Activated CD4-positive, alpha-beta memory T cell treated with anti-CD3 and anti-CD28 coated beads for 36 hours (primary cell): Measurements from ENCODE around the gene GPR180. TPM values are rescaled to one million over a fixed set of nuclear protein-coding genes. Genes with fewer than 3 reads are reported as not detected.

Experiments used
- CTCF ChIA-PET: fragments of 350-600 bp; sonication (Branson Sonifier 250); formaldehyde crosslinking; loops from one replicate; lab custom pipeline; 2021; ENCODE audit warnings: antibody characterized with exemption, inconsistent platforms; lab: Charles Lee
- POLR2A ChIA-PET: fragments of 350-600 bp; sonication (Branson Sonifier 250); formaldehyde crosslinking; loops from one replicate; lab custom pipeline; 2021; ENCODE audit warnings: antibody characterized with exemption; lab: Charles Lee
- DNase-seq: peaks from one replicate; pipeline ENCODE4 v3.0.0-alpha.2; 2020
- H3K27ac Mint-ChIP-seq: one replicate; pipeline ENCODE4 v1.8.0; 2021; ENCODE audit warnings: mixed read lengths
- H3K27me3 Mint-ChIP-seq: one replicate; pipeline ENCODE4 v1.8.0; 2021; ENCODE audit warnings: mixed read lengths
- H3K36me3 Mint-ChIP-seq: one replicate; pipeline ENCODE4 v1.8.0; 2021; ENCODE audit warnings: mixed read lengths
- H3K4me1 Mint-ChIP-seq: one replicate; pipeline ENCODE4 v1.8.0; 2021; ENCODE audit warnings: low read depth, mixed read lengths
- H3K4me3 Mint-ChIP-seq: one replicate; pipeline ENCODE4 v1.8.0; 2021; ENCODE audit warnings: mild to moderate bottlenecking, mixed read lengths
- H3K9me3 Mint-ChIP-seq: one replicate; pipeline ENCODE4 v1.8.0; 2021; ENCODE audit warnings: mixed read lengths
- intact Hi-C: fragments of 100-400 bp; cut with micrococcal nuclease; formaldehyde crosslinking; loops from one replicate; pipeline ENCODE4 v1.15.1; 2023
- total RNA-seq, 2 experiments: library from RNA; stranded (reverse); gene quantifications; one replicate each; pipeline ENCODE4 v1.2.3, GENCODE V29; 2021

The GPR180 gene
- total RNA-seq, 2 experiments from 2014 or later = 9.1 to 9.7 TPM

DNA sequence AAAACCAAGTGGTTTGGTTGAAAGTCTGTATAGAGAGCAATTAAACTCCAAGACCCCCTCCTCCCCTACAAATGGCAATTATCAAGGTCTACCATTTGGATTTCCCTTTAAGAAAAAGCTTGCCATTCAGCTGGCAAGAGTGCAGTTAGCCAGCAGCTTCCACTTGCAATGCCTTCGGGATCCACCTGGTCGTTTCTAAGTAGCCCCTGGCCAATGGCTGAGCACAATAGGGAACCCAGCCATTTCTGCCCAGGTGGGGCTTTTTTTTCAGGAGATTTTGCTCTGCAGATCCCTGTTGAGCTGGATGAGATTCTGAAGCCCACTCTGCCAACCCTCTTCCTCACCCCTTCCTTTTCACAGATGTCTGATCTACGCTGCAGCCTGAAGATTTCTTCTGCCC is 32.0 kb upstream of the GPR180 start:
- H3K27ac Mint-ChIP-seq = no peak overlapping the region
- no peaks in the 10 kb centered on the region for H3K4me1 Mint-ChIP-seq
- no peaks in the 10 kb centered on the region for H3K27me3 Mint-ChIP-seq
- H3K9me3 Mint-ChIP-seq = no peaks in the 10 kb centered on the region
- ChIA-PET POLR2A (no interaction called here), CTCF (interaction anchor here (1.6 kb wide), 1 partner anchor 48 kb away, joined by 3 read pairs; no protein-coding TSS in a partner anchor)
- H3K4me3 Mint-ChIP-seq = no peak overlapping the region
- intact Hi-C loops = no loop called here
- peaks cover 47% of the 10 kb centered on the region for H3K36me3 Mint-ChIP-seq
- no peak for DNase-seq

- POLR2A ChIA-PET = no interaction called here
- Mint-ChIP-seq H3K4me3 (no peak overlapping the region), H3K36me3 (peaks cover 39% of the 10 kb centered on the region), H3K4me1 (peaks cover 5% of the 10 kb centered on the region), H3K27ac (no peak overlapping the region), H3K9me3 (no peaks in the 10 kb centered on the region), H3K27me3 (no peaks in the 10 kb centered on the region)
- intact Hi-C loops = no loop called here
- DNase-seq = no peak
- CTCF ChIA-PET = no interaction called here
These were observed 22.6 kb upstream of the GPR180 start for GRCh38 chr13:94579063-94579462.

DNA sequence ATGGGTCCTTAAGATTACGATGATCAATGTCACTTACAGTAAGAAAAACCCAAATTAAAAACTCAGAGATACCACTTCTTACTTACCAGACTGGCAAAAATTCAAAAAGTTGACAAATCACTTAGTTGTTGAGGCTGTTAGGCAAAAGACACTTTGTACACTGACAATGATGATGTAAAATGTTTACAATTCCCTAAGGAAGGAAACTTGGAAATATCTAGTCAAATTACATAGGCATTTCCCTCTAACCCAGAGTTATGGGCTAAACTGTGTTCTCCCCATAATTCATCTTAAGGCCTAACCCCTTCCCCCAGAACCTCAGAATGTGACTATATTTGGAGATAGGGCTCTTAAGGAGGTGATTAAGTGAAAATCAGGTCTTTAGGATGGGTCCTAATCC is 17.7 kb upstream of the GPR180 start:
- ChIA-PET CTCF (no interaction called here), POLR2A (no interaction called here)
- no peak for DNase-seq
- Mint-ChIP-seq H3K27ac (no peak overlapping the region), H3K27me3 (no peaks in the 10 kb centered on the region), H3K9me3 (no peaks in the 10 kb centered on the region), H3K36me3 (peaks cover 49% of the 10 kb centered on the region), H3K4me3 (no peak overlapping the region), H3K4me1 (peaks cover 8% of the 10 kb centered on the region)
- intact Hi-C loops = no loop called here

DNA sequence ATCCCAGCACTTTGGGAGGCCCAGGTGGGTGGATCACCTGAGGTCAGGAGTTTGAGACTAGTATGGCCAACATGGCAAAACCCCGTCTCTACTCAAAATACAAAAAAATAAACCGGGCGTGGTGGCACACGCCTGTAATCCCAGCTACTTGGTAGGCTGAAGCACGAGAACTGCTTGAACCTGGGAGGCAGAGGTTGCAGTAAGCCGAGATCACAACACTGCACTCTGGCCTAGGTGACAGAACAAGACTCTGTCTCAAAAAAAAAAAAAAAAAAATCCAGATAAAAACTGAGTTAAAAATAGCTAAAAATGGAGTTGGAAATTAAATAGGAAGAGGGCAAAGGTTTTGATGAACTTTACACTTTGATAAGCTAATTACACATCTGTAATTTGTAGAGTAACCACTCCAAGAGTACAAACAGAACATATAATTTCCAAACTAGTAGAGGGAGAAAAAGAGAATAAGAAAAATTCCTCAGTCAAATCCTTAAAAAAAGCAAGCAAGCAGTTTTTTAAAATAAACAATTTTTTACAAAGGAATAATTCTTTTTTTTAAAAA is 16.0 kb upstream of the GPR180 start:
- DNase-seq = no peak
- intact Hi-C loops = no loop called here
- H3K4me3 Mint-ChIP-seq = no peak overlapping the region
- ChIA-PET POLR2A (interaction anchor here (0.7 kb wide), 1 partner anchor 30 kb away, joined by 3 read pairs; no protein-coding TSS in a partner anchor), CTCF (no interaction called here)
- H3K4me1 Mint-ChIP-seq = peaks cover 18% of the 10 kb centered on the region
- peaks cover 50% of the 10 kb centered on the region for H3K36me3 Mint-ChIP-seq
- H3K27me3 Mint-ChIP-seq = no peaks in the 10 kb centered on the region
- no peaks in the 10 kb centered on the region for H3K9me3 Mint-ChIP-seq
- no peak overlapping the region for H3K27ac Mint-ChIP-seq

GRCh38 chr13:94586371-94586770 is 15.3 kb upstream of the GPR180 start:
- intact Hi-C loops = no loop called here
- ChIA-PET POLR2A (no interaction called here), CTCF (no interaction called here)
- Mint-ChIP-seq H3K9me3 (no peaks in the 10 kb centered on the region), H3K4me1 (peaks cover 24% of the 10 kb centered on the region), H3K27ac (no peak overlapping the region), H3K36me3 (peaks cover 46% of the 10 kb centered on the region), H3K4me3 (no peak overlapping the region), H3K27me3 (no peaks in the 10 kb centered on the region)
- no peak for DNase-seq

GRCh38 chr13:94588541-94588940 is 13.1 kb upstream of the GPR180 start:
- intact Hi-C loops = no loop called here
- POLR2A ChIA-PET = no interaction called here
- Mint-ChIP-seq H3K9me3 (no peaks in the 10 kb centered on the region), H3K4me1 (peaks cover 28% of the 10 kb centered on the region), H3K4me3 (no peak overlapping the region), H3K36me3 (peaks cover 40% of the 10 kb centered on the region), H3K27ac (no peak overlapping the region), H3K27me3 (no peaks in the 10 kb centered on the region)
- DNase-seq = no peak
- CTCF ChIA-PET = no interaction called here

- no peak overlapping the region for H3K4me3 Mint-ChIP-seq
- peaks cover 38% of the 10 kb centered on the region for H3K36me3 Mint-ChIP-seq
- peaks cover 44% of the 10 kb centered on the region for H3K4me1 Mint-ChIP-seq
- intact Hi-C loops = no loop called here
- ChIA-PET POLR2A (no interaction called here), CTCF (no interaction called here)
- H3K27me3 Mint-ChIP-seq = no peaks in the 10 kb centered on the region
- DNase-seq = peak; percentile 21
- H3K9me3 Mint-ChIP-seq = no peaks in the 10 kb centered on the region
- no peak overlapping the region for H3K27ac Mint-ChIP-seq
These were observed 10.9 kb upstream of the GPR180 start for GRCh38 chr13:94590744-94591143.

- ChIA-PET CTCF (interaction anchor here (0.5 to 2.0 kb wide), 6 partner anchors 18 to 785 kb away, joined by 3 to 9 read pairs (median 4); no protein-coding TSS in a partner anchor), POLR2A (interaction anchor here (0.5 to 1.8 kb wide), 8 partner anchors 9 to 589 kb away, joined by 3 to 18 read pairs (median 4); no protein-coding TSS in a partner anchor)
- intact Hi-C loops = loop anchor here (5.0 kb wide), 1 partner anchor 707 kb away; the partner anchor contains the start of gene ABCC4
- Mint-ChIP-seq H3K4me3 (peak overlapping the region; percentile 93), H3K36me3 (peaks cover 17% of the 10 kb centered on the region), H3K27me3 (no peaks in the 10 kb centered on the region), H3K4me1 (peaks cover 36% of the 10 kb centered on the region), H3K27ac (peak overlapping the region; percentile 93), H3K9me3 (no peaks in the 10 kb centered on the region)
- peak; percentile 54 for DNase-seq
These were observed 6.4 kb upstream of the GPR180 start for GRCh38 chr13:94595001-94595949.

DNA sequence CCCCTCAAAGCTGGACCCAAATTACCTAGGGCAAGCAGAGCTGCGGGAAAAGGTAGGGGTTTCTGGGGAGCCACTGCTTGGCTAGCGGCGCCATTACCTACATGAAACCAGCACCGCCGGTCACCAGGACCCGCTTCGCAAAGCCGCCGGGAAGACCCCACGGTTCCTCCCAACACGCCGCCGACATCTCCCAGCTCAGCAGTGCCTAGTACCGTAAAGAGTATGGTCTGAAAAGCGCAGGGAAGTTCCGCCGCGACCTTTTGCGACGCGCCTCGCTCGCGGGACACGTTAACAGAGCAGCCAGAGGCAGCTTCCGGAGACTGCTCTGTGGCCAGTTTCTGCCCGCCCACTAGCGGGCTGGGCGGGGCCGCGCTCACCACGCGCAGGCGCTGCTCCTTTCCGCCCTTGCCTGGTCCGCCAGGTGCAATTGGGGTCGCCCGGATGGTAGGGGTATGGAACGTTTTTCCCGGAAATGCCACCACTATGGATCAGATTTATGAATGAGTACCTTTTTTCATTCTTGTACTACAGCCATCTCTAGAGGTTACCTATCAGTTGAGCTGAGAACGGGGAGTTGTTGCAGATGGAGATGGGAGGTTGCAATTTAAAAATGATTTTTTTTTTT is 5.6 kb upstream of the GPR180 start, which contains the start of gene TGDS:
TSS of gene TGDS (minus strand) at position 203 of the 625 bp plus-strand sequence. CDS start at position 187, 16 bp downstream.
- POLR2A ChIA-PET = interaction anchor here (0.8 to 1.8 kb wide), 7 partner anchors 8 to 588 kb away, joined by 3 to 18 read pairs (median 4); no protein-coding TSS in a partner anchor
- H3K27ac Mint-ChIP-seq = peak within 1 kb of the TSS; percentile 93
- peaks cover 18% of the 10 kb centered on the region for H3K36me3 Mint-ChIP-seq
- CTCF ChIA-PET = interaction anchor here (0.5 to 2.0 kb wide), 7 partner anchors 18 to 784 kb away, joined by 3 to 9 read pairs (median 4); no protein-coding TSS in a partner anchor
- H3K9me3 Mint-ChIP-seq = peaks cover 5% of the 10 kb centered on the region
- peaks cover 36% of the 10 kb centered on the region for H3K4me1 Mint-ChIP-seq
- peak; percentile 94 for DNase-seq
- no peaks in the 10 kb centered on the region for H3K27me3 Mint-ChIP-seq
- intact Hi-C loops = loop anchor here (1.0 to 5.0 kb wide), 2 partner anchors 47 to 706 kb away; partner anchors contain the start of gene ABCC4
- peak within 1 kb of the TSS; percentile 93 for H3K4me3 Mint-ChIP-seq

GRCh38 chr13:94596575-94596971 is 5.1 kb upstream of the GPR180 start:
- peak overlapping the region; percentile 93 for H3K4me3 Mint-ChIP-seq
- H3K9me3 Mint-ChIP-seq = peaks cover 9% of the 10 kb centered on the region
- H3K36me3 Mint-ChIP-seq = peaks cover 18% of the 10 kb centered on the region
- intact Hi-C loops = loop anchor here (1.0 to 5.0 kb wide), 2 partner anchors 47 to 706 kb away; partner anchors contain the start of gene ABCC4
- CTCF ChIA-PET = interaction anchor here (1.0 to 2.0 kb wide), 5 partner anchors 19 to 163 kb away, joined by 3 to 9 read pairs (median 5); no protein-coding TSS in a partner anchor
- H3K27ac Mint-ChIP-seq = peak overlapping the region; percentile 93
- H3K27me3 Mint-ChIP-seq = no peaks in the 10 kb centered on the region
- POLR2A ChIA-PET = interaction anchor here (1.0 to 1.8 kb wide), 6 partner anchors 8 to 588 kb away, joined by 3 to 18 read pairs (median 4); no protein-coding TSS in a partner anchor
- no peak for DNase-seq
- H3K4me1 Mint-ChIP-seq = peaks cover 35% of the 10 kb centered on the region

DNA sequence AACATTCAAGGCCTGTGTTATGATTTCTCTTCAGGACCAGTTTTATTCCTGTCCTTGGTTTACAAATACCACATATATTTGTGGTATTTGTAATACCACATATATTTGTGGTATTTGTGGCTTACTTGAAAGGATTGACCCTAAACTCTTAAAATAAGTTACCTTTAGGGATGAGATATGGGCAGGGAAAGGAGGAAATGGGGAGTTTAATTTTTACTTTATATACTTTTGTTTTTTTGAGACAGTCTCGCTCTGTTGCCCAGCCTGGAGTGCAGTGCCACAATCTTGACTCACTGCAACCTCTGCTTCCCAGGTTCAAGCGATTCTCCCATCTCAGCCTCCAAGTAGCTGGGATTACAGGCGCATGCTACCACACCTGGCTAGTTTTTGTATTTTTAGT is 3.4 kb upstream of the GPR180 start:
- DNase-seq = no peak
- Mint-ChIP-seq H3K36me3 (peaks cover 12% of the 10 kb centered on the region), H3K4me1 (peaks cover 38% of the 10 kb centered on the region), H3K4me3 (no peak overlapping the region), H3K9me3 (peaks cover 9% of the 10 kb centered on the region), H3K27ac (no peak overlapping the region), H3K27me3 (no peaks in the 10 kb centered on the region)
- ChIA-PET POLR2A (no interaction called here), CTCF (no interaction called here)
- intact Hi-C loops = loop anchor here (5.0 kb wide), 1 partner anchor 704 kb away; the partner anchor contains the start of gene ABCC4
